NCI-H1417 (cell line): Measurements from ENCODE around the gene RPL7A.
A peak's percentile ranks its signal among the peaks of the same experiment; 100 is the strongest.
"Not testable (repeated sequence)": the region's sequence is repeated elsewhere in the genome, so short reads cannot be mapped to it uniquely, and the experiment has no call there.

Experiments used
- DNase-seq, 3 experiments: peaks; one replicate each; lab custom pipeline; 2025; lab: John Stamatoyannopoulos, UW

RPL7A gene

DNA sequence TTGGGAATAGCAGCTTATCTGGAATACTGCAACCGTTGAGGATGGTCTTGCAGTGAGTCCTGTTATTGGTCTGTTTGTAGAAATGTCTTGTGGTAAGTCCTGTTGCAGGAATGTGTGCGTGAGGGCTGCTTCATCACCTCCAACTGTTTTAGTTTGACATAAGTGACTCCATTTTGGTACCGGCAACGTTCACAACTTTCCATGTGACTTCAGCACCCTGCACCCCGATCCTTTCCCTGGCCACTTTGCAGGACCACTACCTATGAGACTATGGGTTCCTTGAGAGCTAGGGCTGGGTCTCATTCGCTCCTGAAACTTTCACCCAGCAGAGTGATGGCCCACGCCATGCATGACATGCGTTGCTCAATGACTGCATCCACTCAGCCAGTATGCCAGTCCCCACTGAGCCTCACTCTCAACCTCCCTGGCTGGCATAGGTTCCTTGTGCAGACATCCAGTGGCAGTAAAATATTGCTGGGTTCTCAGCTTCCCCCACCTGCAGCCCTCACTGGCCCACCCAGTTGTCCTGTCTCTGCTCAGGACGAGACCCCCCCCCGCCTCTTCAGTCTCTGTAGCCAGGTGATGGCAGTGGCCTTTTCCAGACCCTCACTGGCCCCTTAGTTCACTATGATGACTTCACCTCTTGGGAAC lies 20.1 kb upstream of the RPL7A start:
- DNase-seq, result no peak

DNA sequence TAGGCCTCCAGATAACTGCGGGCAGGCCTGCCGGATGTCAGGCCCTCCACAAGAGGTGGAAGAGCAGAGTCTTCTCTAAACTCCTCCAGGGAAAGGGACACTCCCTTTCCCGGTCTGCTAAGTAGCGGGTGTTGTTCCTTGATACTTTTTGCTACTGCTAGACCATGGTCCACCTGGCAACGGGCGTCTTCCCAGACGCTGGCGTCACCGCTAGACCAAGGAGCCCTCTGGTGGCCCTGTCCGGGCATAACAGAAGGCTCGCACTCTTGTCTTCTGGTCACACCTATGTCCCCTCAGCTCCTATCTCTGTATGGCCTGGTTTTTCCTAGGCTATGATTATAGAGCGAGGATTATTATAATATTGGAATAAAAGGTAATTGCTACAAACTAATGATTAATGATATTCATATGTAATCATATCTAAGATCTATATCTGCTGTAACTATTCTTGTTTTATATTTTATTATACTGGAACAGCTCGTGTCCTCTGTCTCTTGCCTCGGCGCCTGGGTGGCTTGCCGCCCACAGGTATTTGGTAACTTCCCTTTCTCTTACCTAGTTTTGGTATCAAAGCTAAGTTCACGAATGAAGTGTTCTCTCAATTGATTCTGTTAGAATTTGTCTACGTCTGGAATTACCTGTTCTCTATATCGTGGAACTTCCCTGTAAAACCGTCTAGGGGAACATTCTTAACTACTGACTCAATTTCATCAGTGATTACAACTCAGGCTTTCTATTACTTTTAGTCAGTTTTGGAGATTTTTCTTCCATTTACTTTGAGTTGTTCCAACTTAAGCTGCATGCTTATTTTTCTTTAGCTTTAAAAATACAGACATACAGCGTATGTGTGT lies 18.5 kb upstream of the RPL7A start:
- peak in 1 of 3 experiments; percentile 34 for DNase-seq

DNA sequence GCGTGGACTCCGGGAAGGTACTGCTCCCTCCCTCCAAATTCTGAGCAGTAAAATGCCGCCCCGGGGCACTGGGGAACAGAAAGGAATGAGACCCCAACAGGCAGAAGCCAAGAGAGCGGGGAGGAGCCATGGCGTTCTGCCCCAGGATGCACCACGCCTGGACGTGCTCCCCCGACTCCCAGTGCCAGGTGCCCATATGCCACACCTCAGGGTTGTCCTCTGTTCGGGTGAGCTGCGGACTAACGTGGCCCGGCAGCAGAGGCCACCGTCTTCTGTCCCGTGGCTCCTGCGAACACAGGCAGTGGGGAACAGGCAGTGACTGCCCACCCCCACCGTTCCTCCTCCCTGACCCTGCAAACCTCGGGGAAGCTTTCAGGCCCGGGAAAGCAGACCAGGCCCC lies 16.8 kb upstream of the RPL7A start:
- DNase-seq, result no peak

DNA sequence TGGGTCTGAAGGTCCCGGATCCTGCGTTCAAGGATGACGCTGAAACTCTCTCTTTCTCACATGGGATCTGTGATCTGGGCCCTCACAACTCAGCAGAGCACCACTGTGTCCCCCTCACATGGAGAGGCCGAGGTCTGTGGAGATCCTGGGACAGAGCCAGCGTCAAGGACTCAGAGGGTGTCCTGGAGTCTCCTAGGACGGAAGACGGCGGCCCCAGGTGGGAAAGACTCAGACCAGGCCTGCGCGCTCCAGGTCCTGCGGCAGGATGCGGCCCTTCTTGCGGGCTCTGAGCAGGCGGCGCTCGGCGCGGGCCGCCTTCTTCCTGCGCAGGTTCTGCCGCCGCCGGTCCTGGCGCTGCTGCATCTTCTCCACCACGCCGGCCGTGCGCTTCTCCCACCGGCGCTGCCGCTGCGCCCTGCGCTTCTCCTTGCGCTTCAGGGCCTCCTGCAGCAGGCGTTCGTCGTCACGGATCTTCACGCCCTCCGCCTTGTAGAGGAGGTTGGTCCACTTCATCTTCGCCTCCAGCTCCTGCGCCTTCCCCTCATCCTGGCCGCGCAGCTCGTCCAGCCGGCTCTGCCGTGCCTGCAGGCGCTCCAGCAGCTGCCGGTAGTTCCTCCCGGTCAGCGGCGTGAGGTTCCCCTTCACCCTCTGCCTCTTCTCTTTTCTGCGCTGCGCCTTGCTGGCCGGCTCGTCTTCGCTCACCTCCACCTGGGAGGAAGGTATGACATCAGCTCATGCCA lies 16.2 kb upstream of the RPL7A start:
- DNase-seq, result no peak

DNA sequence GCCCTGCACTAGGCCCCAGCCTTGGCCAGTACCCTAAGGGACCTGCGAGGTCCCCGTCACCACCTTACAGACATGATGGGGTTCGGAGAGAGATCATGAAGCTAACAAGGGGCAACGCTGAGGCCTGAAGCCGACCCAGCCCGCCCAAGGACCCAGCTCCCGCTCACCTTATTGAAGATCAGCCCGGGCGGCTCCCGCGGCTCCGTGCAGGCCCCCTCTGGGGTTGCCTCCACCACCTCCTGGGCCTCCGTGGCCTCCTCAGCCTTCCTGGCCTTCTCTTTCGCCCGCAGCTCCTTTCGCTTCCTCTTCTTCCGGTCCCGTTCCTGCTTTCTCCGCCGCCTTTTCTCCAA lies 15.7 kb upstream of the RPL7A start:
- DNase-seq, result no peak

DNA sequence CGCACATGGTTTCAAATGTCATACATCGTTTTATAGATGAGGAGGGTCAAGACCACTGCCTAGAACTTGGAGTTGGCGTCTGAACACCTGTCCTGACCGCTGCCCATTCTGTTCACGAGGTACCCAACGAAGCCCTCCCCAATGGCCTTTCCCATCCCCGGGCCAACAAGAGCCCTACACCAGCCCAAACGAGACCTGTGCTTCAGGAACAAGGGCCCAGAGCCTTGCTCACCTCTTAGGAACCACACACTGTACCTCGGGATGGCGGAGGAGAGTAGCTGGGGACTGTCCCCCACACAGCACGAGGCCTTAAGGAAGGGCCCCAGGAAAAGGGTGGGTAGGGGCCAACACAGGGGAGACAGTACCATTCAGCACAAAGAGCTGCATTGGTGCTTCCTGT lies 15.0 kb upstream of the RPL7A start:
- DNase-seq, result no peak

DNA sequence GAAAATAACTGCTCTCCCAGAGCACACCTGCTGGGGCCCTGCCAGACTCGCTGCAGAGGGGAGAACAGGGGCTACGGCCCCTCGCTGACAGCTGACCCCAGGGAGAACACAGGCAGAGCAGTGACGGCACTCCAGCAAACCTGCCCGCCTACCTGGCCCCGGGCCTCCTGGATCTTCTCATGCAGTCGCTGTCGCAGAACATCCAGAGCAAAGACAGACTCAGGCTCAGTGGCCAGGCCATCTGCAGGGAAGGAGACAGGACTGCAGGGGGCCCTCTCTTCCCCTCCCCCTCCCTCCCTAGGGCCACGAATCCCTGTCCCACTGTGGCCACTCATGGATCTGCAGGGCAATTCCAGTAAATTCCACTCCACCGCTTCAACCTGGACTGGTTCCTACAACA lies 14.5 kb upstream of the RPL7A start:
- no peak for DNase-seq

DNA sequence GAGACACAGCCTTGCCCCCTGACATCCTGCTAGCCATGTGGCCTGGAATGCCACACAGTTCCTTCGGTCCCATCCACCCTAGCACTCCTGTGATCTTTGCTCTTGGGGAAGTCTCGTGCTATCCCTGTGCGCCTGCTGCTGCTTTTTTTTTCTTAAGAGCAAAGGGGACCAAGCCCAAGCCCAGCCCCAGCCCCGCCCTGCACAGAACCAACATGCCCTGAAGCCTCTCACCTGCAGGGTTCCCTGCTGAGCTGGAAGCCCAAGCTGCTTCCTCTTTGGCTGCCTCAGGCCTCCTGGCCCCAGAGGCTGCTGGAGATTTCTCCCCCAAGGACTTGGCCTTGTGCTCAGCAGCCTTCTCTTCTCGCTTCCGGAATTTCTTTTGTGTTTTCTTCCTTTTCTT lies 13.9 kb upstream of the RPL7A start:
- DNase-seq, result peak in 2 of 3 experiments; percentile 25 to 37

DNA sequence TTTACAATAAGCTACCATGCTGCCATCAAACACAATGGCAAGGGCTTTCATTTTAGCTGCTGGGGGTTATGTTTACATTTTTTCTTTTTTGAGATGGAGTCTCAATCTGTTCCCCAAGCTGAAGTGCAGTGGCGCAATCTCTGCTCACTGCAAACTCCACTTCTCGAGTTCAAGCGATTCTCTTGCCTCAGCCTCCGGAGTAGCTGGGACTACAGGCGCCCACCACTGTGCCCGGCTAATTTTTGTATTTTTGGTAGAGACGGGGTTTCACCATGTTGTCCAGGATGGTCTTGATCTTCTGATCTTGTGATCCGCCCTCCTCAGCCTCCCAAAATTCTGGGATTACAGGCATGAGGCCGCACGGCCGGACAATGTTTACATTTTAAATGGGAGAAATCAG lies 13.1 kb upstream of the RPL7A start:
- not testable (repeated sequence) for DNase-seq

DNA sequence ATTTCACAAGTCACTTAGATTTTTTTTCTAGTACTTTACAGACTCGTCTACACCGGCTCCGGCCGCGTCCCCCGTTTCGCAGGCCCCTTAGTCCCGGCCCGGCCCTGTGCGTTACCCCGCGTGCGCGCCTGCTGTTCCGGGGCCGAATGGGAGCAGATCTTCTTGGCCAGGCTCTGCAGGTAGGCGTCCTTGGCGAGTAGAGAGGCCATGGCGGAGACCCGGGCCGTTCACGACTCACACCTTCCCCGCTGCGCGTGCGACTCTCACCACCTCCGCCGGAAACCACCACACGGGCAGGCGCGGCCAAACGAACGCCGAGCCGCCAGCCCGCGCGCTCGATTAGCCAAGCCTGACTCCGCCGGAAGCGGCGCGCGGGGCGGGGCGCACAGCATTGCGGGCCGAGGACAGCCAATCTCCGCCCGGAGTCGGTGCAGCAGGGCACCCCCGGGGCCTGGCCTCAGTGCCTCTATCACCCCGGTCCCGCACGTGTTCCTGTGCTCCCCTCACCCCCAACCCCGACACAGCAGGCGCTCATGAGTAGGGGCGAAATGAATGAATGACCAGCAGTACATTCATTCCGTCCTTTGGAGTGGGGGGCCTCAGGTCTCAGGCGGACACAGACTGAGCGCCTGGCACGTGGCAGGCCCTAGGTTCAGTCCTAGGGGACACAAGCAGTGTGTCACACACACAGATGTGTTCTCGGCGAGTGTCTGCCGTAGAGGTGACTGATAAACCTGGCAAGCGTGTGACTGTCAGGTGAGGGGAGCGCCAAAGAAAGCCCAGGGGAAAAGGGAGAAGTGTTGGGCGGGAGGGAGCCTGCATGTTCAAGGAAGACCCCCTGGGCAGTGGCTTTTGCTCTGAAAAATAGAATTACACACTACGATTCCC lies 11.8 kb upstream of the RPL7A start, which contains the start of gene SURF6:
Gene SURF6, minus strand, starts transcription at position 265 of the 888 bp plus-strand sequence. Its CDS starts 56 bp downstream, at position 209.
- DNase-seq, result peak; percentile 83 to 97 (median 96)

DNA sequence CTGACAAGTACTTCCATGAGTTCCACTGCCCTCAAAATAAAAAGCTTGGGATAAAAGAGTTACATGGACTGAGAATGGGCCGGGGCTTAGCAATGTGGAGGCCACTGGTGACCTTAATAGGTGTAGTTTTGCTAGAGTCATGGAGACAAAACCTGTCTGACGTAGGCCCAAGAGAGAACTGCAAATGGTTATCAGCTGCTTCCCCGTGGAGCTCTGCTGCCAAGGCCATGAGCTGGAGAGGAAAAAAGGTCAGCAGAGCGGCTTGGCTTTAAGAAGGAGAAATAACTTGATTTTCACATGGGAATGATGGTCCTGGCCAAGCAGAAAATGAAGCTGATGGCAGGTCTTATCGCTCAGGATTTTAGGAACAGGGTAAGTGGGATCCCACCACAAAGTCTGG lies 8.4 kb upstream of the RPL7A start:
- no peak for DNase-seq

DNA sequence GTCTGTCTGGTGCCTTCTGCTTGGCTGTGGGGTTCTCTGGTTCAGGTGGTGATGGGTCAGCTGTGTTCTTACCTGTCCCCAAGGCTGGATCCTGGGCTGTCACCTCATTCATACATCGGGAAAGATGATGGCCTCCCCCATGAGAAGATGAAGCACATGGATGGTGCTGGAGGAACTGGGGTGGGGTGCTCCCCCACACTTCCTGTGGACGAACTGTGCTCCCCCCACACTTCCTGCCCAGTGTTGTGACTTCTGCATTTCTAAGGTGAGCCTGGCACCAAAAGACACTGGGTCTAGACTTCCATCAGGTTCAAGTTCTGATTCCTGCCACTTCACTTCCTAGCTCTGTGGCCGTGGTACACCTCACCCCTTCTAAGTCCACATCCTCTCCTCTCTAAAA lies 7.8 kb upstream of the RPL7A start:
- no peak for DNase-seq

DNA sequence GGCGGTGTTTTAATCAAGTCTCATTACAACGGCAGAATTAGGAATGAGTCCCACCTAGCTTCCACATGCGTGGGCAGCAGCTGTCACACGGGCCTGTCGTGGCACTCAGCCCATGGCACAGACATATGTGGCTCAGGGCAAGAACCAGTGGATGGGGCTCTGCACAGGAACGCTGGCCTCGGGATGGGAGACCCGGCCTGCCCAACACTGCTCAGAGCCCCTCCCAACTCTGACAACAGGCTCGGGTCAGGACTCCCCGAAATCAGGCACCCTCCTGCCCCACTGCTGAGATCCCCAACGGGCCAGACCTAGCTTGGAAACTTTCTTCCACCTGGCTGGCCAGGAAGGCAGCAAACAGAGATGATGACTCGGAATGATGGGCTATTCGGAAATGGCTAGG lies 7.1 kb upstream of the RPL7A start:
- DNase-seq, result no peak

DNA sequence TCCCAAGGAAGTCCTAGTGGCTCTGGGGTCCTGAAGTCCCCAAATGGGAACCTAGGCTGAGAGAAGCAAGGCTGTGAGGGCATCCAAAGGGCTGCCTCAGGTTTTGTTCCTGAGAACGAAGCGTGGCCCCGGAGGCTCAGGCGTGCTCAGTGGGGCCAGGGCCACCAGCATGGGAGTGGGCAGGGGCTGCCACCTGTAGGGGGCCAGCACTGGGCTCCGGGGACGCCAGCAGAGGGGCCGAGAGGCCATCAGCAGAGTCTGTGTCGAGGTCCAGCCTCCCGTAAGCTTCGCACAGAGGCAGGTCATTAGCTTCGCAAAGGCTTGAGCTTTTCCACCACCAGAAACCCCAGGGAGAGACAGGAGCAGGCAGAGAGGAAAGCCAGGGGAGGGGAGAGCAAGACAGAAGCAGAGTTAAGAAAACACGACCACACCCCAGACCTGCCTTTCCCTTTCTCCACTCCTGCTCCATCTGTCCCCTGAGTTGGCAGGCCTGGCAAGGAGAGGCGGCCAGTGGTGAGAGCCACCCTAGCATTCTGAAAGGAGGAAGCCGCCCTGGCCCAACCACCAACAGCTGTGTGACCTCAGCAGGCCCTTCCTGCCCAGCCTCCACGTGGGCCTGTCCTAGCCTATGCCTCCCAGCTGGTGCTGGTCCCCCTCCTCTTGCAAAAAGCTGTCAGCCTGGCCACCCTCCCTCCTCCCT lies 6.5 kb upstream of the RPL7A start:
- DNase-seq, result no peak

DNA sequence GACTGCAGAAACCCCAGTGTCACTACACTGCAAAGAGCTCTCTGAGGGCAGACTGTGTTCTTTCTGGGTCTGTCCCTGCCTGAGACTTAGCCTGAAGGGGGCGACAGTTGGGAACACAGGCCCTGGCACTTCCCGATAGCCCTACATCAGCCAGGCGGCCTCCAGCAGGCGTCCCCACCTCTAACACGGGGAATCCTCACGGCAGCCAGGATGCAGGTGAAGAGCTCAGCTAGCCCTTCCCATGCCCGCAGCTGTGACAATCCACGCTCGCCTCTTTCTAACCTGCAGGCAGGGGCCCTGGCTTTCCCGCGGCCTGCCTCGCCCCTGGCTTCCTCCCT lies 6.0 kb upstream of the RPL7A start:
- DNase-seq, result no peak

DNA sequence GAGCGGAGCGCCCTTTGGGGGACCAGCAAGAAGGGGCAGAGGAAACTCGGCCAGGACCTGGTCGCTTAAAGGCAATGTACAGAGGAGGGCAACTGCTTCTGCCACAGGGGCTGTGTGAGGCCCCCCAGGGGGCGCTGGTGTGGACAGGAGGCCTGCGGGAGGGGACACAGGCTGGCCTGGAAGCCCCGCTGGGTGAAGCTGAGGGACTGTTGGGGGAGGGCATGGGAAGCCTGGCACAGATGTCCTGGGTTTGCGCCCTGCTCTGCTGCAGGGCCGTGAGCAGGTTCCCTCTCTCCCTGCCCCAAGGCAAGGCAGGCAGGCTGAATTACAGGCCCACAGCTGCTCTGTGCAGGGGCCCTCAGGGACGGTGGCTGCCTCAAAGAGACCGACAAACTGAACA lies 5.4 kb upstream of the RPL7A start:
- no peak for DNase-seq

DNA sequence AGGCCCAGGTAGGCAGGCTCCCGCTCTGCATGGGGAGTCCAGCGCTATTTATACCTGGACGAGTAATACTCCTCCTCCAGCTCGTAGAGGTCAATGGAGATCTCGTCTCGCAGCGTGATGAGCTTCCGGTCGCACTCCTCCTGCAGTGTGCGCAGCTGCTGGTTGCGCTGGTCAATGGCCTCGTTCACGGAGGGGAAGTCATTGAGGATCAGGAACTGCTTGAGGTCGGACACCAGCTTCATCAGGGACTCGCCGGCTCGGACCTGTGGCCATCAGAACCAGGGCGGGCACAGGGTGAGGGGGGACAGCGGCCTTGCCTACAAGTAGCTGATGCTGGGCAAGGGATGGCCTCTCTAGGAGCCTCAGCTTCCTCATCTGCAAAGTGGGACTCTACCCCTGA lies 3.9 kb upstream of the RPL7A start:
- no peak for DNase-seq

DNA sequence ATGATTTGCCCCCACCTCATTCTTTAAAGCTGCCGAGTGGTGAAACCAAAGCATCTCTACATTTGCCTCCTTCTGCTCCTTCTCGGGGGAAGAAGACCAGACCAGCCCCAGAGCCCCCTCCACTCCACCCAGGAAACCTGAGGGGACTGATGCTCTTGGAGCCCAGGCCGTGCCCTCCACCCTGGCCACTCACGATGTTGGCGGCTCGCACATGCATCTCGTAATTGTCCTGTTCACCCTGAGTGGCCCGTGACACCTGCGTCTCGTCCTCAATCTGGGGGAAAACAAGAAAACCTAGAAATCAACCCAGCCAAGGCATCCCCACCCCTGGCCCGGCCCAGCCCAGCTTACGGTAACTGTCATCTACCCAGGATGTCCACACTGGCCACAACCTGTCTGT lies 3.0 kb upstream of the RPL7A start:
- DNase-seq, result no peak

DNA sequence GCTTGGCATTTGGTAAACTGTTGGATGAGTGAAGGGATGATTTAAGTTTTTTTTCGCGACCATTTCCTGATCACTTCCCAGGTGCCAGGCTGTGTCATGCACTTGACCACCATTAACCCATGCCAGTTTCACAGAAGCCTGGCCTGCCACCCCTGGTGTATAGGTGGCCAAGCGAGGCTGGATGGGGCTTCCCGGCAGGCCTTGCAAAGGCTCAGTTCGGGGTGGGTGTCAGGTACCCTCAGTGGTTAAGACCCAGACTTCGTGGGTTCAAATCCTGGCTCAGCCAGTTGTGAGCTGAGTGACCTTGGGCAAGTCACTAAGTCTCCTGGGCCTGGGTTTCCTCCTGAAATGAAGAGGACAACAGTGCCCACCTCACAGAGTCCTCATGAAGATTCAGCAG lies 2.4 kb upstream of the RPL7A start:
- no peak for DNase-seq

DNA sequence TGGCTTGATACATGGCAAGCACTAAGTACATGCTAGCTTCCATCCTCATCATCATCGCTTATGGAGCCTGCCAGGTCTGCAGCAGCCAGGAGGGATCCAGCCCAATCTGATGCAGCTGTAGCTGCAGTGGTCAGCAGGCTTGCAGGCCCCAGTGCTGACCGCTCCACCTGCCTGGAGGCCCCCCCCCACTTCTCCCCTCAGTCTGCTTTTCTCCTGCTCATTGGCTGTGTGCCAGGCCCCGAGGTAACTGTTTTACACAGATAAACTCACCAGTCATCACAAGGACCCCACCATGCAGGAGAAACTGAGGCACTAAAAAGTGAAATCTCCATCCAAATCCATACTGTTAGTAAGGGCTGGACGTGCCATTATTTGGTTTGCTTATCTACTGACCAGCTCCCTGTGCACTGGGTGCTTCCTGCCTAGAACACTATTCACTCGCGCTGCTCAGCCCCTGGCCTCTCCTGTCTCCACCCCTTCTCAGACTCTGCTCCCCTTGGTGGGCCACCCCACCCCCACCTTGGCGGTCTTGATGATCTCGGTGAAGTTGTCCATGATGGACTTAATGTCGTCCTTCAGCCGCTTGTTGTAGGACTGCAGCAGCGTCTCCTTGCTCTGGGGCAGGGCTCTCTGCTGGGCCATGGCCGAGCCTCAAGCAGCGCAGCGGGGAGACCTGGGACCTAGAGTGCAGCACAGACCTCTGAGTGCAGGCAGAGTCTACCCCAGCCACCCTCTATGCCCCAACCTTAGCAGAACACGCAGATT lies 1.8 kb upstream of the RPL7A start:
- no peak for DNase-seq
